Right ventricle myocardium superior (tissue), 1 donor: ENCODE measurements around the gene PPCS. TPM values are rescaled to one million over a fixed set of nuclear protein-coding genes. Genes with fewer than 3 reads are reported as not detected.
"Not testable (repeated sequence)": the region's sequence is repeated elsewhere in the genome, so short reads cannot be mapped to it uniquely, and the experiment has no call there.

ENCODE experiments used
- ATAC-seq: fragments of 200-7000 bp; cut with Tn5 transposase; one replicate; pipeline ENCODE4 v1.9.1; 2020; ENCODE audit warnings: mild to moderate bottlenecking; ENCODE audit not compliant: poor library complexity
- DNase-seq: peaks from one replicate; pipeline ENCODE4 v3.0.0-alpha.2; 2020
- intact Hi-C: fragments of 100-400 bp; cut with DNase I; formaldehyde crosslinking; loops from one replicate; pipeline ENCODE4 v1.11.2; 2022
- total RNA-seq: library from RNA; stranded (reverse); fragmentation: NEBNext Ultra II Directional; extraction: Animal tissue kit (Norgen Biotek cat#: 25700); gene quantifications from one replicate; pipeline ENCODE4 v1.2.1, GENCODE V29; 2021
- donor health status: DM: no; HTN: yes; CAD: no; lungs with severe emphysema.

The PPCS gene
- total RNA-seq, 1 donor from 2014 or later = 30.2 TPM

DNA sequence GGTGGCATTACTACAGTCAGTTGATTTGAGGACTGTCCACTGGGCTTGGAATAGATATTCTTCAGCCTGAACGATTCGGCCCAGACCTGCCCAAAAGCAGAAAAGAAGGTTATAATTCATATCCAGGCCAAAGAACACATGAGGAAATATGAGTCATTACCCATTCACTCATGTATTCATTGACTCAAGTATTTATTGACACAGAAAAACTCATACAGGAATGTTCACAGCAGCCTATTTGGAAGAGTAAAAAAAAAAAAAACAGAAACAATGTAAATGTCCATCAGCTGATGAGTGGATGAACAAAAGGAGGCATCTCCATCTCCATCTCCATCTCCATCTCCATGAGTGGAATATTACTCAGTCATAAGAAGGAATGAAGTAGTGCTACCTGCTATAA, 16.4 kb upstream of the PPCS start:
- intact Hi-C loops = no loop called here
- DNase-seq = no peak
- ATAC-seq = no peak

DNA sequence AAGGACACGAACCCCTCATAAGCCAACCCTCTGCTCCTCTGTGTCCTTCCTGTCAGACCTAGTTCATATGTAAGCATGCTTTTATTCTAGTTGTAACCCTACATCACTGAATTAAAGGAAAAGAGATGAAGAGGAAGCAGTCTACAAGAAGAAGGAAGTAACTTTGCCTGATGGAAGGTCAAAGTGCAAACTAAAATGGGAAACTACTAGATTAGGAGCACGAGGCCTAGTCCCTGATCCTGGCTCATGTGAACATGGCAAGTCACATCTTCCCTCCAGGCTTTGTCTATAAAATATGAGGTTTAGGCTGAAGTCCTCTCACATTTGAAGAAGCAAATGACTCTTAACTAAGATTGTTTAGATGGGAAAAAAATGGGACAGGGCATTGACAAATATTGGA, 13.7 kb upstream of the PPCS start:
- intact Hi-C loops = no loop called here
- no peak for DNase-seq
- ATAC-seq = no peak

DNA sequence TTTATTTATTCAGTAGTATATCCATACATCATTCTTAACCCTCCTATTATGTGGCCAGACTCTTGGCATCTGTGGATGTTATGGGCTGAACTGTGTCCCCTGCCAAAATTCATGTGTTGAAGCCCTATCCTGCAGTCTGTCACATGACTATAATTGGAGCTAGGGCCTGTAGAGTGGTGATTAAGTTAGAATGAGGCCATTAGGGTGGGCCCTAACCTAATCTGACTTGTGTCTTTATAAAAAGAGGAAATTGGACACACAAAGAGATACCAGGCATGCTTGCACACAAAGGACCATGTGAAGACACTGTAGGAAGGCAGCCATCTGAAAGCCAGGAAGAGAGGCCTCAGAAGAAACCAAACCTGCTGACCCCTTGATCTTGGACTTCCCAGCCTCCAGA, 7.1 kb upstream of the PPCS start:
- intact Hi-C loops = no loop called here
- DNase-seq (no peak), ATAC-seq (no peak)

DNA sequence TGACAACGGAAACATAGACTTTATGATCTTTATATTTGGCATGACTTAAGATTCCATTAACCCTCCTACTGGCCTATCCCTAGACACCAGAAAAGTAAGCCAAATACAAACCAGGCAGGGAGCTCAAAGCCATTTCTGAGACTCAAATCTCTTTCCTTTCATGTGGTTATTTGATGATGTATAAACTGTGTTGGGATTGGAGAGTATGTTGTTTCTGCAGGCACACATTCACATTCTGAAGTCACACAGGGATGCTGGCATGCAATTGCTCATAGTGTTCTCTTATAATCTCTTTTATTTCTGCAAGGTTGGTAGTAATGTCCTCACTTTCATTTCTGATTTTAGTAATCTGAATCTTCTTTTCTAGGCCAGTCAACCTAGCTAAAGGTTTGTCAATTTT, 6.3 kb upstream of the PPCS start:
- no peak for DNase-seq
- intact Hi-C loops = no loop called here
- ATAC-seq = no peak

DNA sequence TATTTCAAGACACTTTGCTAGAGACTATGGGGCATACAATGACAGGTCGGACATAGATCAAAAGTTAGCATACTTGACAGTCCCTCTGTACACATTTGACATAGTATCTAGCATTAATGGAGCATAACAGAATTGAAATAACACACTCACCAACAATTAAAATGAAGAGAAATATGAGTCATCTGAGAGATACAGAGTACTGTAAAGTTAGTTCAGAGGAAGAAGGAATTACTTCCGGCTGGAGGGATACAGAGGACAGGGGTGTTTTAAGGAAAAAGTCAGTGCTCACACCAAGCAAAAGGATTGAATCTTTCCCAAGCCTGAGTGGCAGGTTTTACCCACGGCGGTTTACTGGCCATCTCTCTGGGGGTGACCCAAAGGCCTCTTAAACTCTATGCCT, 3.0 kb upstream of the PPCS start:
- intact Hi-C loops = no loop called here
- ATAC-seq (no peak), DNase-seq (no peak)

DNA sequence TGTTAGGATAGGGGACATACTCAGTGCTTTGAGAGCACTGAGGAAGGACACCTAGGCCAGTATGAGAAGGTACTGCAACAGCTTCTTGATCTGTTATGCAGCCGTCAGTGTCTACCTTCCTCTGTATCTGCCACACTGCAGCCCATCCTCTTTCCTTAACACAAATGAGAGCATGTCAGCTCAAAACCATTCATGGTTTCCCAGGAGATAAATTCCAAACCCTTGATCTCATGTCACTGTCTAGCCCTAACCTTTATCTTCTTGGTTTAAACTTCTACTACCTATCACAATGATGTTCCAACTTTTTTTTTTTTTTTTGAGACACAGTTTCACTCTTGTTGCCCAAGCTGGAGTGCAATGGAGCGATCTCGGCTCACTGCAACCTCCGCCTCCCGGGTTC, 1.9 kb upstream of the PPCS start:
- DNase-seq (no peak), ATAC-seq (no peak)
- intact Hi-C loops = no loop called here

DNA sequence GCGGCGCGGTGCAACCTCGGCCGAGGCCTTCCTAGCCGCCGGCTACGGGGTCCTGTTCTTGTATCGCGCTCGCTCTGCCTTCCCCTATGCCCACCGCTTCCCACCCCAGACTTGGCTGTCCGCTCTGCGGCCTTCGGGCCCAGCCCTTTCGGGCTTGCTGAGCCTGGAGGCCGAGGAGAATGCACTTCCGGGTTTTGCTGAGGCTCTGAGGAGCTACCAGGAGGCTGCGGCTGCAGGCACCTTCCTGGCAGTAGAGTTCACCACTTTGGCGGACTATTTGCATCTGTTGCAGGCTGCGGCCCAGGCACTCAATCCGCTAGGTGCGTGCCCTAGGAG, 379 bp downstream of the PPCS start:
- intact Hi-C loops = no loop called here
- ATAC-seq = peak; percentile 67
- no peak for DNase-seq

DNA sequence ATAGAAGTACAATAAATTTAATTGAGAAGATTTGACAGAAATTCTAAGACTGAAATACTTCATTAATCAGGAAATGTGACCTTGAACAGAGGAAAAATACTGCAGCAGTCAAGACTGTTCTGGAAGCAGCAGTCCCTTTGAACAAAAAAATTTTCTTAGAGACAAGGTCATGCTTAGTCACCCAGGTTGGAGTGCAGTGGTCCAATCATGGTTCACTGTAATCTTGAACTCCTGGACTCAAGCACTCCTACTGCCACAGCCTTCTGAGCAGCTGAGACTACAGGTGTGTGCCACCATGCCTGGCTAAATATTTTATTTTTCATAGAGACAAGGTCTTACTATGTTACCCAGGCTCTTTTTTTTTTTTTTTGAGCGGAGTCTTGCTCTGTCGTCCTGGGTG, 4.9 kb downstream of the PPCS start:
- intact Hi-C loops = no loop called here

DNA sequence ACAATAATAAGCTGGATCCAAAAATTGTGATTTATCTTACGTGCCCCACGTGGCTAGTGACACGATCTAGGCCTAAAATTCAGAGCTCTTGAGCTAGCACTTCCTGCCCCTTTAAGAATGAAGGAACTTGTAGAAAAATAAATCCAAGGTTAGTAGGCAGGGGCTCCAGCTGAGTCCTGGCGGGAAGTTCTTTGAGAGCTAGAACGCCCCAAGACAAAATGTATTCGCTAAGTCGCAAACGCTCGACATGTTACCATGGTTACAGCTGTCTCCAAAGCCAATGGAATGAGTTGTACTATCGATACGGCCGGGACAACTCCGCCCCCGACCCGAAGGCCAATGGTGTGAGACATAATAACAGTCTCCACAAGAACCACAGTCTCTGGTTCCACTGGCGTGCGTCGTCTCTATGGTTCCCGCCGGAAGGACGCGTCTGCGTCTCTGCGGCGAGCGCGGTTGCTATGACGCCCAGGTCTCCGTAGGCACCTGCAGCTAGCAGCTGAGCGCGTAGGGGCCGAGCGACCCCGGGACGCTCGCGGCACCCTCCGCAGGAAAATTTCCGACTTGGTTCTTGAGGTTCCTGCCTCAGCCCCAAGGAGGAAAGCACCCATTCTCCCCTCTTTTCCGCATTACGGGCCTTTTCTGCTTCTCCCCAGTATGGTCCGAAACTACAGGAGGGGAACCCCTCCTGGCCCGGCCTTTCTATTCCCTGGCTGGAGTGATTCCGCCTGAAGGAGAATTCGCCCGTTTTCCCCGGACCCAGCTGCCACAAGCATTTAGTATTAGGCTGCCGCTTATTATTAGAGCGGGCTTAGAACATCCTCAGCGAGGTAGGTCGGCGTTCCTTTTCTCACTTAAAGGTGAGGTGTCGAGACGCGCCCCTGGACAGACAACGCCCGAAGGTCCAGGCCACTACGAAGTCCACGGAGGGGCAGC, 6.8 kb downstream of the PPCS start, which contains the start of gene CCDC30:
TSS of gene CCDC30 (plus strand) at position 459 of the 936 bp plus-strand sequence. CDS start 17,266 bp downstream, outside the sequence.
- intact Hi-C loops = no loop called here
- ATAC-seq = peak; percentile 100

More for the DNA sequence above, 4.9 kb downstream of the PPCS start:
- DNase-seq (no peak), ATAC-seq (no peak)

DNA sequence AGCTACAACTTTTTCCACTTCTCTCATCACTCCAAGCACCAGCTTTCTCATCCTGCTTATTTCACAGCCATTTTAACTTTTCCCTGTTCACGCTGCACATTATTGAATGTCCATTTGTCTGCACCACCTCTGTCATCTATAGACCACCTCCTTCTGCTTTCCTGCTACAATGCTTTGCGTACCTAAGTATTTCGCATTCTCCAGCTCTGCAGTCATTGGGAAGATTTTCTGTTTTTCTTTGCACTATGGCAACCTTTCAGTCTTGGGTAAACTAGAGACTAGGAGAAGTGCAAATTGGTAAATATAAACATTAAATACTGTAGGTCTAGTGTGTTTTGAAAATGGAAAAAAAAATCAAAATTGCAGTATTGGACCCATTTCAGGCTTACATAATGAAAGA, 7.6 kb downstream of the PPCS start:
- ATAC-seq (no peak), DNase-seq (no peak)
- intact Hi-C loops = no loop called here

More for the DNA sequence above, 6.8 kb downstream of the PPCS start, which contains the start of gene CCDC30:
- peak; percentile 96 for DNase-seq

DNA sequence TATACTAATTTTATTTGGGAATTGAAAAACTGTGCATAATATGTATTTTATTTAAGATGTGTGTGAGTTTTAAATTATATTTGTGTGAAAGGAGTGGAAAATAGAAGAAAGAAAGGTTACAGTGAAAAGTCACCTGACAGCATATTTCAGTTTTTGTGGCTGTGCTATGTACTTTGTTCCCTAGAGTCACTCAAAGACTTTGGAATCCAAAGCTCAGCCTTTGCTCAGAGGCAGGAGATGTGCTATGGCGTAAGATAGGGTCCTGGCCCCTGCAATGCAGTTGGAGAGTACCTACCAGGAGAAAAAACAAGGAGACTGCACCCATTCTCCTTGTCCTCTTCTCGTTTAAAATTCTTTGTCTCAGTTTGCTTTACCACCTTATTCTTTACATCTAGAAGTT, 9.7 kb downstream of the PPCS start:
- intact Hi-C loops = no loop called here
- DNase-seq = no peak
- ATAC-seq = no peak

DNA sequence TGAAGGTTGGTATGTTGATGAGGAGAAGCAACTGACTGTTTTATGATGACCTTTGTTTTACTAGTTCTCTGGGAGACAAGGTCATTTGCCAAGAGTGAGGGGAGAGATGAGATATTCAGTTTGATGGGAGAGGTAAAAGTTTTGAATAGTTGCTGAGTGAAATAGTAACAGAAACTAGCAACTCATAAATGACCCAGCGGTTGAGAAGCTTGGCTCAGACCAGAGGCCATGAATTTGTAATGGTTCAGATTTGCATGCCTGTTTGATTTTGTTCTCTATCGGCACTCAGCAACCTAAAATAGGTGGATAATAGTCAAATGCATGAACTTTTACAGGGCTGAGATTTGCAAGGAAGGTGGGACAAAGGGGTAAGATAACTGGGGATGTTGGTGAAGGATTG, 13.4 kb downstream of the PPCS start:
- no peak for ATAC-seq
- intact Hi-C loops = no loop called here
- no peak for DNase-seq

DNA sequence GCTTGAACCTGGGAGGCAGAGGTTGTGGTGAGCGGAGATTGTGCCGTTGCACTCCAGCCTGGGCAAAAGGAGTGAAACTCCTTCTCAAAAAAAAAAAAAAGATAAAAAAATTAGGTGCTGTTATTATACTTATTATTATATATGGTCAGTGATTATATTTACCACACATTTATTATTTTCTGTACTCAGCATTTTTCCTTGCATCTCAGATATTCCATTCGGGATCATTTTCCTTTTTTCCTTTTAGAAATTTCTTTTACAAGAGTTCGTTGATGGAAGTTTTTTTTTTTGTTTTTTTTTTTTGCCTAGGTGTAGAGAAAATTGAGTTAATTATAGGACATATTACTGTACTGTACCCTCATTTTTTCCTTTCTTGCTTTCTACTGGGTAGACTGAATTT, 20.3 kb downstream of the PPCS start:
- no peak for ATAC-seq
- intact Hi-C loops = no loop called here
- no peak for DNase-seq

DNA sequence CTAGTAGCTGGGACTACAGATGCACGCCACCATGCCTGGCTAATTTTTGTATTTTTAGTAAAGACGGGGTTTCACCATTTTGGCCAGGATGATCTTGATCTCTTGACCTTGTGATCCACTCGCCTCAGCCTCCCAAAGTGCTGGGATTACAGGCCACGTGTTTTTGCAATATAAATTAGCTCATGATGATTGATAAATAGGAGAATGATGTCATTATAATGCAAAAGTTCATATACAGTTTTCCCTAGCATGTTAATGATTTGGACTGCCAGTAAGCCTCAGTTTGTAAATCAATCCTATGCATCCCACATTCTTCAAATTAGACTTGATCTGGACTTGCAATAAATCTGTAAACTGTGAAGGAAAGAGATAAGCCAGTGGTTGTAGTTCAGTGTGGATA, 21.0 kb downstream of the PPCS start:
- ATAC-seq, intact Hi-C loops, DNase-seq: not testable (repeated sequence)

DNA sequence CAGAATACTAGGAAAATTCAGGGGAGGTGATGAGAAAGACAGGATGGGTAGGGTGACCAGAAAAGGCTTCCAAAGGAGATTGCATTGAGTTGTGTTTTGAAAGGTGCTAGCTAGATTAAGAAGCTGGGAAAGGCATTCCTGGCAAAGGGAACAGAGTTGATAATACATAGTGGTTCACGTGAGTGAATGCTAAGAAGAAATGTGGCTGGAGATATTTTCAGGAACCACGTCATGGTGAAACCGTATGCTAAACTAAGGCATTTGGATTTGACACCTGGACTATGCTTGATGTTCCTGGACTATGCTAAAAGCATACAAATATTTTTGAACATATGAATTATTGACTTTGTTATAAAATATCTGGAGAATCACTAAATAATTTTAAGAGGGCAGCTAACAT, 21.4 kb downstream of the PPCS start:
- no peak for ATAC-seq
- intact Hi-C loops = no loop called here
- DNase-seq = no peak

DNA sequence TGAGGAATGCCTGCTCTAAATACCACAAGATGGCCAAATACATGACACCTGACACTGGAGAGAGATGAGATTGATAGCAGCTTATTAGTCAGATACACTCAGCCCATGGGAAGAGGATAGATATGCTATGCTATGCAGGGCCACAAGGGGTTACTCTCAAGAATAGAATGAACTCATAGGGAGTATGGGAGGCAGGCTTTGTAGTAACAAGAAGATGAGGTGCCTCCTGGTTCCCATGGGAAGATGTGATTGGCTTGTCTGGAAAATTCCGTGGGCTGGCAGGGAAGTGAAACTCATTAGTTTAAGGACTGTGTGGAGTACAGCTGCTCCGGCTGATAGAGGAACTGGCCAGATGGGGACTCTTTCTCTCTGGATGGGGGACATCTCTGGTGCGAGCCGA, 23.3 kb downstream of the PPCS start:
- ATAC-seq = no peak
- intact Hi-C loops = no loop called here
- no peak for DNase-seq

DNA sequence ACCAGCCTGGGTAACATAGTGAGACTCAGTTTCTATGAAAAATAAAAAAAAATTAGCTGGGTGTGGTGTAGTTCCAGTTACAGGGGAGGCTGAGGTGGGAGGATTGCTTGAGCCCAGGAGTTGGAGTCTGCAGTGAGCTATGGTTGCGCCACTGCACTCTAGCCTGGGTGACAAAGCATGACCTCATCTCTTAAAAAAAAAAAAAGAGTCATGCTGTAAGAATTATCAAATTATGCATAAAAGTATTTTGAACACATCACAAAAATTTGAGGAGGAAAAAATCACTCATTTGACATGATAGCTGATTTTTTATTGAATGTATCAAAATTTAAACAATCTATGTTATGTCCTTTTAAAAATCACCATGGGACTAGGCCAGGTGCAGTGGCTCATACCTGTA, 24.6 kb downstream of the PPCS start:
- no peak for ATAC-seq
- intact Hi-C loops = no loop called here
- no peak for DNase-seq

DNA sequence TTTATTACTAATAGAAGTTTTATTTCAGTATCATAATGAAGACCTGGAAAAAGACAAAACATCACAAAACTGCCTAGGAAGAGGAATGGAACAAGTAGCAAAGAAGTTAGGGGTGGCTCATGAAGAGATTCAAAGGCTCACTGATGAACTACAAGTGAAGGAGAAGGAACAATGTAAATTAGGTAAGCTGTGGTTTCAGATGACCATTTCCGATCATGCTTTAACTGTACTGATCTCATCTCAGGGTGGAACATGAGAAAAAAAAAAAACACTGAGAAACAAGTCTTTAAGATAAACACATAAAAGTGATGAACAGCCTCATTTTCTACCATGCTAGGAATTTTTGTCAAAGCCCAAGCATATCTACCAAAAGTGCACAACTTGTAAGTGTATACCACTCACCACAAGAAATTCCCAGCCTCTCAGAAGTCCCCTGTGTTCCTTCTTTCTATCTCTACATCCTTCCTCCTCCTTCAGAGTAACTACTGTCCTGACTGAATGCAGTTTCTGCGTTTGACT, 26.4 kb downstream of the PPCS start:
- ATAC-seq (no peak), DNase-seq (no peak)
- intact Hi-C loops = no loop called here

DNA sequence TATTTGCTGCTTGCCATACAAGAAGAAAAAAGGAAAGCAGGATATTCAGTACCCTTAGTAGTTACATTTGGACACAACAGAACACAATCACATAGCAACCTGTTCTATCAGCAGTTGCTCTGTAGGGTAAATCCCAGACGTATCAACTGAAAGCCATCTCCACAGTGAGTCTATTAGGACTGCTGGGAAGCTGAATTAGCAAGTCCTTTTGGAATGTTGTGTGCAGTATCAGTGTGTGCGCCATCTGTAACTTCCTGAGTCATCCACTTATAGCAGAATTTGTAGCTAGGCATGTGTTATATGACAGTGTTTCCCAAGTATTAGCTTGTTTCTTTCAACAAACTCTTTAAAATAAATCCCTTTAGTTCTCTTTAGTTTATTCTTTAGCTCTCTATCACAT, 28.0 kb downstream of the PPCS start:
- ATAC-seq (no peak), DNase-seq (no peak)
- intact Hi-C loops = no loop called here

DNA sequence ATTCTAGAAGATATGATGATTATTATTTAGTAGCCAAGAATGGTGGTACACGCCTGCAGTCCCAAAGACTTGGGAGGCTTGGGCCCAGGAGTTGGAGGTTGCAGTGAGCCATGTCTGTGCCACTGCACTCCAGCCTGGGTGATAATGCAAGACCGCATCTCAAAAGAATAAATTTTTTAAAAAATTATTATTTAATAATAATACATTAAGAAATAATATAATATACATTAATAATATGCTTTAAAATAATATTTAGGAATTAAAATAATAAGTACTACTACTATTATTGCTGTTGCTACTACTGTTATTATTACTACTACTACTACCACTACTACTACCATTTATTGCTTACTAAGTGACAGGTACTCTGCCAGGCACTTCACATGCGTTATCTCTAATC, 33.9 kb downstream of the PPCS start:
- intact Hi-C loops = no loop called here
- ATAC-seq (no peak), DNase-seq (no peak)
